Caki2 (cell line): ENCODE data around the gene KCNF1. TPM values are rescaled to one million over a fixed set of nuclear protein-coding genes. Genes with fewer than 3 reads are reported as not detected.

Source experiments
- DNase-seq: peaks from one replicate; pipeline ENCODE4 v3.0.0-alpha.2; 2015; ENCODE audit warnings: low read depth
- in situ Hi-C: cut with HindIII; loops from 2 replicates; pipeline ENCODE4 v1.10.0; 2016; ENCODE audit warnings: low sequenced_read_pairs, low pct_unique_long_range_greater_than_20kb, mixed read lengths
- total RNA-seq: library from RNA; depleted of rRNA; stranded (reverse); fragments of >200 nt; shearing (Covaris generic); gene quantifications from 2 replicates; pipeline ENCODE4 v1.2.3, GENCODE V29; 2014; ENCODE audit warnings: low replicate concordance

KCNF1 gene
- total RNA-seq, 1 experiment from 2014 or later: 0.17 TPM

- in situ Hi-C loops: no loop called here
- no peak for DNase-seq
Observed at GRCh38 chr2:10897956-10898355, 13.8 kb upstream of the KCNF1 start.

DNA sequence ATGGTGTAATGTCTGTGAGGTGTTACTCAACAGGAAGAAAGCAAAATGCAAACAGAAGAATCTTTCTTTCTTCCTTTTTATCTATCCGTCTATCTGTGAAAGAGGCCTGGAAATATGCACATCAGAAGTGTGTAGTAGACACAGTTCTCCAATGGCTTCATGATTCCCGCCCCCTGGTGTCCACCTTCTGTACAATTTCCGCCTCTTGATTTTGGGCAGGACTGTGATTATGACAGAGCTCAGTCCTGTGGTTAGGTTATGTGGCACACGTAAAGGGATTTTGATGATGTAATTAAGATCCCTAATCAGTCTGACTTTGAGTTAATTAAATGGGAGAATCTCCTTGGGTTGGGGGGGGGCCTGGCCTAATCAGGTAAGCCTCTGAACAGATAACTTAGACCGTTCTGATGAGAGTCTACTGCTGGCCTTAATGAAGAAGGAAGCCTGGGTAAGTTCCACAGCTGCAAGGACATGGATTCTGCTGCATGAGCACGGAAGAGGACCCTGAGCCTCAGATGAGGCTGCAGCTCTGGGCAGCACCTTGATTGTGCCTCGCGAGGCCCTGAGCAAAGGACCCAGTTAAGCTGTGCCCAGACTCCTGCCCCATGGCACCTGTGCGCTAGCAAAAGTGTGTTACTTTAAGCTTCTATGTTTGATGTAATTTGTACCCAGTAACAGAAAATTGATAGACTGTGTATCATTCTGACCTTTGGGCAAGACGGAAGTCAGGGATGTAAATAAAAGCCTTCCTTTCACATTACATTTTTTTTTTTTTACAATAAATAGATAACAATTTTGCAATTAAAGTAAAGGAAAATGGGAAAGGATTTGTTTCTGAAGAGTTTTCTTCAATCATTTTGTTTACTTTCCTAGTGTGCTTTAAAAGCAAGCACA lies 11.3 kb upstream of the KCNF1 start:
- no peak for DNase-seq
- in situ Hi-C loops: no loop called here

GRCh38 chr2:10901160-10901939 lies 10.4 kb upstream of the KCNF1 start:
- in situ Hi-C loops: no loop called here
- no peak for DNase-seq

DNA sequence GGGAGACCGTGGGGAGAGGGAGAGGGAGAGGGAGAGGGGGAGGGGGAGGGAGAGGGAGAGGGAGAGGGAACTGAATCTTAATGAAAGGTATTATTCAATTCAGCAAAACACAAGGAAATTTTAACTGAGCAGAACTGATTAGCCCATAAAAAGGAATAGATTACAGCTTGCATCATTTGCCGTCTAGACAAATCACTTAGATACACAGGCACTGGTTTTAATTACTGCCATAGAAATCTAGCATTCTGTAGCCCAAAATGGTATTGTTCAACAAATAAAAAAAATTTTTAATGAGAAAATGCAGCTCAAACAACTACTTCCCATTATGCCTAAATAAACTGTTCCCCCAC lies 7.9 kb upstream of the KCNF1 start:
- in situ Hi-C loops: no loop called here
- DNase-seq: no peak

DNA sequence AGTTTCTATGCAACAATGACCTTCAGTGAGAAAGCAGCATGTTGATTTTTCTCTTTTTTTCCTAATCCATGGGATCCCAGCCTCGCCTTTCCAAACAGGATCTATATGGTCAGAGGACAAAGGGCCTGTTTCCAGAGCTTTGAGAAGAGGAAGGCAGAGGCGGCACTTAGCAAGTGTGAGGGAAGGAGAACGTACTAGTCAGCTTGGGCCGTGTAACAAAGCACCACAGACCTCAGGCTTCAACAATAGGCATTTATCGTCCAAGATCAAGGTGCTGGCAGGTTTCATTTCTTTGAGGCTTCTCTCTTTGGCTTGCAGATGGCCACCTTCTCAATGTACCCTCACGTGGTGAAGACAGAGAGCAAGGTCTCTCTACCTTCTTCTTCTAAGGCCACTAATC lies 7.3 kb upstream of the KCNF1 start:
- in situ Hi-C loops: no loop called here
- no peak for DNase-seq

GRCh38 chr2:10905006-10905861 lies 6.5 kb upstream of the KCNF1 start:
- in situ Hi-C loops: no loop called here
- no peak for DNase-seq

- DNase-seq: no peak
- in situ Hi-C loops: no loop called here
Observed at GRCh38 chr2:10905862-10906143, 5.9 kb upstream of the KCNF1 start.

- DNase-seq: no peak
- in situ Hi-C loops: no loop called here
Observed at GRCh38 chr2:10906926-10907625, 4.7 kb upstream of the KCNF1 start.

- in situ Hi-C loops: no loop called here
- no peak for DNase-seq
Observed at GRCh38 chr2:10908195-10908594, 3.5 kb upstream of the KCNF1 start.

DNA sequence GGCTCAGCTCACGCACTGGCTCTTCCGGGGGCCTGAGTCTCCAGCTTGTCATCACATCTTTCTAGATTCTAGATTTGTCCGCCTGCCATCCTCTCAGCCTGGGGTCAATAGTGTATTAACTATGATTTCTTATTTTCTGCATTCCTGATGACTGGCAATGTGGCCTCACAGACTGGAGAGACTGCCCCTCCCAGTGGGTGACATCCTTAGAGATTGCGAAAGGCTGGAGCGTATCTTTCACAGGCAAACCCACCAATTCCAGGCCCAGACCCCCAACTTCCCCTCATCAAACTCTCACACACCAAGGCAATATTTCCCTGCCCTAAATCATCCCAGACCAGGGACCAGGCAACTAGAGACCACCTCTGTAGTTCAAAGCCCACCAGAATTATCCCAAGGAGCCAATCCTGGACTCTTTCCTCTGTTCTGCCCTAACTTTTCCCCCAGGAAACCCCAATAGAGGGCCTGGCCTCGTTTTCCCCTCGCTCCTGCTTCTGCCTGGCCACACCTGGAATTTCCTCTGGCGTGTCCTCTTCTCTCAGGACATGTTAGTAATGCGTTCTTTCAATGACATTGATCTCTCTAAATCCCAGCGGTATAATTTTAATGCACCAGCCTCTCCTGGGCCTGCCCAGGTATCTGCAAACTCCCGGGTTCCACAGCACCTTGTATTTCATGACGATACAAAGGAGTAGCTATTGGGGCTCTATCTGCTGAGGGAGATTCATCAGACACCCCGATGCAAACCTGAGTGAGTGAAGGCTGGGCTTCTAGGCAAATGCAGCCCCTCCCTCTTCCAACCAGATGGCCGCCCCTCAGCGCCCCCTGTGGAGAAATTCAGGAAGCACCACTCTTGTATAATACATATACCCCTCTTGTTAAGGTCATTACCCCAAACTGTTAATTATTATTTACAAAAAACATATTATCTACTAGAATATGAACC lies 2.4 kb upstream of the KCNF1 start:
- in situ Hi-C loops: no loop called here
- DNase-seq: no peak

DNA sequence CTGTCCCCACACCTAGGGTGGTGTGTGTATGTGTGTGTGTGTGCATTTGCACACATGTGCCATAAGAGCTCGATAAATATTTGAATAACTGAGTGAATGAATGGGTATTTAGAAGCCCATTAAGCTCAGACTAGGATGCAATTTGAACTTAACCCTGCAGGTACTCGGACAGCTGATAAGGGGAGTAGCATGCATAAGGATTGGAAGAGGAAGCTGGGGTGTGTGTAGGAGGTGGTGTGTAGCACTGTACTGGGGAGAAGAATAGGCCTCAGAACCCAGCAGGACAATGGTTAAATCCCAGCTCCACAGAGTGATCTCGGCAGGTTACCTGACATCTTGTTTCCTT lies 1.8 kb upstream of the KCNF1 start:
- DNase-seq: no peak
- in situ Hi-C loops: no loop called here

GRCh38 chr2:10910625-10911024 lies 1.1 kb upstream of the KCNF1 start:
- in situ Hi-C loops: no loop called here
- DNase-seq: no peak

- in situ Hi-C loops: no loop called here
- no peak for DNase-seq
Observed at GRCh38 chr2:10912076-10912731, 470 bp downstream of the KCNF1 start.

DNA sequence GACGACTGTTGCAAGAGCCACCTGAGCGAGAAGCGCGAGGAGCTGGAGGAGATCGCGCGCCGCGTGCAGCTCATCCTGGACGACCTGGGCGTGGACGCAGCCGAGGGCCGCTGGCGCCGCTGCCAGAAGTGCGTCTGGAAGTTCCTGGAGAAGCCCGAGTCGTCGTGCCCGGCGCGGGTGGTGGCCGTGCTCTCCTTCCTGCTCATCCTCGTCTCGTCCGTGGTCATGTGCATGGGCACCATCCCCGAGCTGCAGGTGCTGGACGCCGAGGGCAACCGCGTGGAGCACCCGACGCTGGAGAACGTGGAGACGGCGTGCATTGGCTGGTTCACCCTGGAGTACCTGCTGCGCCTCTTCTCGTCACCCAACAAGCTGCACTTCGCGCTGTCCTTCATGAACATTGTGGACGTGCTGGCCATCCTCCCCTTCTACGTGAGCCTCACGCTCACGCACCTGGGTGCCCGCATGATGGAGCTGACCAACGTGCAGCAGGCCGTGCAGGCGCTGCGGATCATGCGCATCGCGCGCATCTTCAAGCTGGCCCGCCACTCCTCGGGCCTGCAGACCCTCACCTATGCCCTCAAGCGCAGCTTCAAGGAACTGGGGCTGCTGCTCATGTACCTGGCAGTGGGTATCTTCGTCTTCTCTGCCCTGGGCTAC lies 1.2 kb downstream of the KCNF1 start:
- no peak for DNase-seq
- in situ Hi-C loops: no loop called here

- DNase-seq: no peak
- in situ Hi-C loops: no loop called here
Observed at GRCh38 chr2:10913501-10914271, 2.0 kb downstream of the KCNF1 start.

- DNase-seq: no peak
- in situ Hi-C loops: no loop called here
Observed at GRCh38 chr2:10914272-10914693, 2.5 kb downstream of the KCNF1 start.
